WTC11 (cell line): Measurements from ENCODE around the gene TTC7B.

Experiments
- ATF1 ChIP-seq: sonication (generic); formaldehyde crosslinking; IDR thresholded peaks from 2 replicates; pipeline ENCODE4 v1.8.1; 2023; ENCODE audit warnings: mild to moderate bottlenecking, moderate library complexity, missing genetic modification reagents
- CTCF ChIP-seq: fragments of 200-600 bp; IDR thresholded peaks from 2 replicates; pipeline ENCODE4 v1.8.0; 2022; ENCODE audit warnings: antibody characterized with exemption
- MXD4 ChIP-seq: fragments of 250-450 bp; sonication (Bioruptor Pico); IDR thresholded peaks from 2 replicates; pipeline ENCODE4 v1.8.0; 2021; ENCODE audit warnings: mild to moderate bottlenecking, moderate library complexity, borderline replicate concordance
- NR3C1 ChIP-seq: sonication (generic); formaldehyde crosslinking; conservative IDR thresholded peaks from 2 replicates; pipeline ENCODE4 v1.8.1; 2023; ENCODE audit warnings: low read depth, mild to moderate bottlenecking, missing genetic modification reagents

GRCh38 chr14:90582166-90582565 is 234.1 kb downstream of the TTC7B start:
- TF ChIP-seq CTCF (no peak), MXD4 (CRISPR knock-in tag) (no peak), NR3C1 (CRISPR knock-in tag) (no peak), ATF1 (no peak)
